Endothelial cell (in vitro differentiated cells): Measurements from ENCODE around the gene HES7. TPM values are rescaled to one million over a fixed set of nuclear protein-coding genes. Genes with fewer than 3 reads are reported as not detected.
"Not testable (repeated sequence)": the region's sequence is repeated elsewhere in the genome, so short reads cannot be mapped to it uniquely, and the experiment has no call there.

ENCODE experiments used
- DNase-seq: peaks from one replicate; pipeline ENCODE4 v3.0.0; 2021; ENCODE audit warnings: low spot score
- H3K27ac Mint-ChIP-seq: one replicate; pipeline ENCODE4 v1.8.0; 2021; ENCODE audit warnings: mixed read lengths, inconsistent platforms; ENCODE audit not compliant: unreplicated experiment
- H3K27me3 Mint-ChIP-seq: one replicate; pipeline ENCODE4 v1.8.0; 2021; ENCODE audit warnings: mild to moderate bottlenecking, moderate library complexity, mixed read lengths, inconsistent platforms; ENCODE audit not compliant: unreplicated experiment
- H3K36me3 Mint-ChIP-seq: one replicate; pipeline ENCODE4 v1.8.0; 2021; ENCODE audit warnings: mild to moderate bottlenecking, low read depth, mixed read lengths, inconsistent platforms; ENCODE audit not compliant: unreplicated experiment
- H3K4me1 Mint-ChIP-seq: one replicate; pipeline ENCODE4 v1.8.0; 2021; ENCODE audit warnings: mild to moderate bottlenecking, mixed read lengths, inconsistent platforms; ENCODE audit not compliant: unreplicated experiment
- H3K4me3 Mint-ChIP-seq: one replicate; pipeline ENCODE4 v1.8.0; 2021; ENCODE audit warnings: mild to moderate bottlenecking, mixed read lengths, inconsistent platforms; ENCODE audit not compliant: unreplicated experiment
- H3K9me3 Mint-ChIP-seq: one replicate; pipeline ENCODE4 v1.8.0; 2021; ENCODE audit warnings: mixed read lengths, inconsistent platforms; ENCODE audit not compliant: unreplicated experiment
- long read RNA-seq: library from polyadenylated mRNA; unstranded; transcript quantifications from one replicate; pipeline ENCODE4 v2.0.0, GENCODE V29; 2020; ENCODE audit not compliant: unreplicated experiment
- total RNA-seq: library from RNA; stranded (reverse); fragmentation: NEBNext Ultra II Directional; extraction: Animal tissue kit (Norgen Biotek cat#: 25700); gene quantifications from one replicate; pipeline ENCODE4 v1.2.1, GENCODE V29; 2021; ENCODE audit not compliant: unreplicated experiment
- TF ChIP-seq, protein P1 (sequence below): fragments of 200-600 bp; sonication (generic); IDR thresholded peaks from one replicate; pipeline ENCODE4 v1.5.0; 2021; ENCODE audit warnings: antibody characterized with exemption; ENCODE audit not compliant: unreplicated experiment

The HES7 gene
- 3.3 TPM for total RNA-seq
- long read RNA-seq, result 0 reads

DNA sequence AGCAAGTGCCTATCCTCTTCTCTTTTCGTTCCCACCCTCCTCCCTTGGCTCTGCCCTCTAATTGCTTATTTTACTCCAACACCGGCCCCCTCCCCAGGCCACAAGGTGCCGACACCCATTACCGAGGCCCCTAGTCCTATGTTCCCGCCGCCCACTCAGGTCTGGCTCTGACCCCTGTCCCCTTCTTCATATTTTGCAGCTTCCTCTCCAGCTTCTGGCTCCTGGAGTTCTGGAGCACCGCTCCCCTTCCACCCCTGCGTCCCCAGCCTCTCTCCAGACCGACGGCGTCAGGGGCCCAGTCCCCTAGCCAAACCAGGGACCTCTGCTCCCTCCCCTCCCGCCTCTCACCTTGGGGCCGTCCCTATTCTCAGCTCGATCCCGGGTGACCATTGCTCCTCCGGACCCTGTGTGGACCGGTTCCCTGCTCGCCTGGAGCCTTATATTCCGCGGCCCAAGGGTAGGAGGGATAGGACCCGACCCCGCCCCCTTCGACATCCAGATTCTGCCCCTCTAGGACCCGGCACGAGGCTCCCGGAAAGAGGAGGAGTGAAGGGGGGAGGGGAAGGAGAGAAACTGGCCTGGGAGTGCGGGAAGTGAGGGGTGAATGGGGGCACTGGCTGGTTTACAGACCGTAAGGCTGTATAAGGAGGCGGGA is at the start of gene HES7:
Gene HES7, minus strand, starts transcription at position 412 of the 655 bp plus-strand sequence. Its CDS starts 22 bp downstream, at position 390.
- TF ChIP-seq, protein P1, sequence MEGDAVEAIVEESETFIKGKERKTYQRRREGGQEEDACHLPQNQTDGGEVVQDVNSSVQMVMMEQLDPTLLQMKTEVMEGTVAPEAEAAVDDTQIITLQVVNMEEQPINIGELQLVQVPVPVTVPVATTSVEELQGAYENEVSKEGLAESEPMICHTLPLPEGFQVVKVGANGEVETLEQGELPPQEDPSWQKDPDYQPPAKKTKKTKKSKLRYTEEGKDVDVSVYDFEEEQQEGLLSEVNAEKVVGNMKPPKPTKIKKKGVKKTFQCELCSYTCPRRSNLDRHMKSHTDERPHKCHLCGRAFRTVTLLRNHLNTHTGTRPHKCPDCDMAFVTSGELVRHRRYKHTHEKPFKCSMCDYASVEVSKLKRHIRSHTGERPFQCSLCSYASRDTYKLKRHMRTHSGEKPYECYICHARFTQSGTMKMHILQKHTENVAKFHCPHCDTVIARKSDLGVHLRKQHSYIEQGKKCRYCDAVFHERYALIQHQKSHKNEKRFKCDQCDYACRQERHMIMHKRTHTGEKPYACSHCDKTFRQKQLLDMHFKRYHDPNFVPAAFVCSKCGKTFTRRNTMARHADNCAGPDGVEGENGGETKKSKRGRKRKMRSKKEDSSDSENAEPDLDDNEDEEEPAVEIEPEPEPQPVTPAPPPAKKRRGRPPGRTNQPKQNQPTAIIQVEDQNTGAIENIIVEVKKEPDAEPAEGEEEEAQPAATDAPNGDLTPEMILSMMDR, result no peak
- peaks cover 31% of the 10 kb centered on the region for H3K36me3 Mint-ChIP-seq
- peaks cover 61% of the 10 kb centered on the region for H3K27me3 Mint-ChIP-seq
- no peak for DNase-seq
- peak within 1 kb of the TSS; percentile 68 for H3K4me3 Mint-ChIP-seq
- peak within 1 kb of the TSS; percentile 79 for H3K27ac Mint-ChIP-seq
- peaks cover 58% of the 10 kb centered on the region for H3K4me1 Mint-ChIP-seq
- H3K9me3 Mint-ChIP-seq, result no peaks in the 10 kb centered on the region

DNA sequence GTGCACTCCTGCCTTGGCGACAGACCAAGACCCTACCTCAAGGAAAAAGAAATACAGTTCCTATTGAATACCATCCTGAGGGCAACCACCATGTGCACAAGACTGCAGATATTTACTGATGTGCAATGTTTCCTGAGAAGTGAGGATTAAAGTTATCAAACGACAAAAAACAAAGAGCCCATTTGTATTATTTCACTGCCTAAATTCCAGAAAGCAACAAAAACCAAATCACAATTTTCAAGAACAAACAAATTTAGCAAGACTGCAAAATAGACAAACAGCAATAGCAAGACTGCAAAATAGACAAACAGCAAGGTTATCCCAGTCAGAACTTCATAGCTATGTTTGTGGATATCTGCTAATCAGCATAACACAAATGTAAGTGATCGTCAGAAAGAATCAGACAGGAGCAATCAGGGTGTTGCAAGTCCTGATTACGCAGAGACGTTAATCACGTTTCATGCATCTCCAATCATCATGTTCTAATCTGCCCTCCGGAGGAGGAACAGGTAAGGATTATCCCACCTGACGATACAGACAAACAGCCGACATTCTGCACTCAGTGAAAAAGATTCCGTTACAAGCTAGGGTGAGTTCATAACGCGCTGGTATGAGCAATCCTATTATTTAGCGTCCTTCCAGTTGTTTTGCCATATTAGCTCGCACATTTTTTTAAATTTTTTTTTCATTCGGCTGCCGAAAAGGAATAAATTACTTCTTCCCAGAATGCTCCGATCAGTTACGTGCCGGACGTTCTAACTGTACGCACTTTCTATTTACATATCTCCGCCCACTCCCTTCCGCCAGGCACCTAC is 49.4 kb upstream of the HES7 start:
- Mint-ChIP-seq H3K4me3 (peak overlapping the region; percentile 87), H3K27me3 (peaks cover 17% of the 10 kb centered on the region), H3K36me3 (no peaks in the 10 kb centered on the region), H3K27ac (peak overlapping the region; percentile 99), H3K9me3 (no peaks in the 10 kb centered on the region), H3K4me1 (peaks cover 32% of the 10 kb centered on the region)
- DNase-seq, result peak; percentile 57
- TF ChIP-seq, protein P1, result no peak

DNA sequence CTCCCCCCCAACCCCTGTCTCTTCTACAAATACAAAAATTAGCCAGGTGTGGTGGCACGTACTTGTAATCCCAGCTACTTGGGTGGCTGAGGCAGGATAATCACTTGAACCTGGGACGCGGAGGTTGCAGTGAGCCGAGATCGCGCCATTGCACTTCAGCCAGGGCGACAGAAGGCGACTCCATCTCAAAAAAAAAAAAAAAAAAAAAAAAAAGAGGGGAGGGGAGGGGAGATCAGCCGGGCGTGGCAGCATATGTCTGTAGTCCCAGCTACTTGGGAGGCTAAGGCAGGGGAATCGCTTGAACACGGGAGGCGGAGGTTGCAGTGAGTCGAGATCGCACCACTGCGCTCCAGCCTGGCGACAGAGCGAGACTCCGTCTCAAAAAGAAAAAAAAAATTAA is 46.3 kb upstream of the HES7 start:
- not testable (repeated sequence) for H3K4me3 Mint-ChIP-seq, DNase-seq, H3K27ac Mint-ChIP-seq, H3K9me3 Mint-ChIP-seq, H3K36me3 Mint-ChIP-seq
- H3K4me1 Mint-ChIP-seq, result peaks cover 16% of the 10 kb centered on the region
- peaks cover 14% of the 10 kb centered on the region for H3K27me3 Mint-ChIP-seq

DNA sequence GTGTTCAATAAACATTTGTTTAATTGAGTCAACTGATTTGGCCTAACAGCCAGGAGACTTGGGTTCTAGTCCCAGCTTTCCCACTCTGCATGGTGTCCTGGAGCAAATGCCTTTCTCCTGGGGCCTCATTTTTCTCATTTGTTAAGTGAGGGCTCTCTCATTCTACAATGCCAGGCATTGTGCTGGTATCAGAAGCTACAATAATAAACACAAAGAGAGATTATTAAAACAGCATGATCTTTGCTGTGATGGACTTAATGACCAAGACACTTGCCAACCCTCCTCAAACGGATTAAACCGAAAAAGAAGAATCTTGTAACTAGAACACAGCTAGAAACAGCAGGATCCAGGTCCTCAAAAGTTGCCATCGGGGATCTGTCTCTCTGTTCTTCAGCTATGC is 43.6 kb upstream of the HES7 start:
- TF ChIP-seq, protein P1, result no peak
- H3K4me3 Mint-ChIP-seq, result no peak overlapping the region
- no peaks in the 10 kb centered on the region for H3K36me3 Mint-ChIP-seq
- no peak overlapping the region for H3K27ac Mint-ChIP-seq
- H3K4me1 Mint-ChIP-seq, result peaks cover 18% of the 10 kb centered on the region
- no peak for DNase-seq
- peaks cover 11% of the 10 kb centered on the region for H3K27me3 Mint-ChIP-seq
- H3K9me3 Mint-ChIP-seq, result no peaks in the 10 kb centered on the region

DNA sequence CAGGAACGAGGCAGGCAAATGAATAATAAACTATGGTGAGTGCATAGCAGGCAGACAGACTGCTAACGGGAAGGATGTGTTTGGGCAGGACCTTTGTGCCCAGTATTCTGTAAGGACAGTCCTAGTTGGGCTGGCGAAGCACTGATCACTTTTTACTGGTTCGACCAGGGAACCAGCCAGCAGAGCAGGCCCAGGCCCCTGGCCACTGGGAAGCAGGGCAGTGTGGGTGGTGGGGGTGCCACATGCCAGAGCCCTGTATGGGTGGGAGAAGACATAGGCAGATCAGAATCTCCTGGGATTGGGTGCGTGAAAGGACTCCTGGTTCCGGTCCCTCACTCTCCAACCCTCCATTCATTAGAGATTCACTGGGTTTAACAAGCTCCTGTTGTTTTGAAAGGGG is 42.8 kb upstream of the HES7 start:
- Mint-ChIP-seq H3K4me3 (no peak overlapping the region), H3K27me3 (peaks cover 11% of the 10 kb centered on the region), H3K9me3 (no peaks in the 10 kb centered on the region), H3K36me3 (peaks cover under 1% of the 10 kb centered on the region), H3K27ac (no peak overlapping the region), H3K4me1 (peaks cover 22% of the 10 kb centered on the region)
- TF ChIP-seq, protein P1, result no peak
- DNase-seq, result no peak
